ENCODE measurements around the gene NTN1. TPM values are rescaled to one million over a fixed set of nuclear protein-coding genes. Genes with fewer than 3 reads are reported as not detected.

Gene NTN1
- polyA plus RNA-seq, 1 experiment = 0.06 TPM

GRCh38 chr17:9142772-9143494, 121.6 kb downstream of the NTN1 start:
- H3K4me3 ChIP-seq (ENCODE audit: low read depth, low read length) = no peak overlapping the region
- DNase-seq (ENCODE audit: low read depth) = no peak
- CTCF ChIA-PET = no interaction called here
- no peaks in the 10 kb centered on the region for H3K36me3 ChIP-seq (ENCODE audit: control insufficient read depth, insufficient read depth, low read length)
- TF ChIP-seq, protein P1, sequence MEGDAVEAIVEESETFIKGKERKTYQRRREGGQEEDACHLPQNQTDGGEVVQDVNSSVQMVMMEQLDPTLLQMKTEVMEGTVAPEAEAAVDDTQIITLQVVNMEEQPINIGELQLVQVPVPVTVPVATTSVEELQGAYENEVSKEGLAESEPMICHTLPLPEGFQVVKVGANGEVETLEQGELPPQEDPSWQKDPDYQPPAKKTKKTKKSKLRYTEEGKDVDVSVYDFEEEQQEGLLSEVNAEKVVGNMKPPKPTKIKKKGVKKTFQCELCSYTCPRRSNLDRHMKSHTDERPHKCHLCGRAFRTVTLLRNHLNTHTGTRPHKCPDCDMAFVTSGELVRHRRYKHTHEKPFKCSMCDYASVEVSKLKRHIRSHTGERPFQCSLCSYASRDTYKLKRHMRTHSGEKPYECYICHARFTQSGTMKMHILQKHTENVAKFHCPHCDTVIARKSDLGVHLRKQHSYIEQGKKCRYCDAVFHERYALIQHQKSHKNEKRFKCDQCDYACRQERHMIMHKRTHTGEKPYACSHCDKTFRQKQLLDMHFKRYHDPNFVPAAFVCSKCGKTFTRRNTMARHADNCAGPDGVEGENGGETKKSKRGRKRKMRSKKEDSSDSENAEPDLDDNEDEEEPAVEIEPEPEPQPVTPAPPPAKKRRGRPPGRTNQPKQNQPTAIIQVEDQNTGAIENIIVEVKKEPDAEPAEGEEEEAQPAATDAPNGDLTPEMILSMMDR (IDR thresholded peaks at IDR 0.05; ENCODE audit: insufficient read depth, low read depth, low read length) = no peak
- H3K27me3 ChIP-seq (ENCODE audit: control insufficient read depth, insufficient read depth, low read length) = no peaks in the 10 kb centered on the region
- POLR2A ChIA-PET = no interaction called here

DNA sequence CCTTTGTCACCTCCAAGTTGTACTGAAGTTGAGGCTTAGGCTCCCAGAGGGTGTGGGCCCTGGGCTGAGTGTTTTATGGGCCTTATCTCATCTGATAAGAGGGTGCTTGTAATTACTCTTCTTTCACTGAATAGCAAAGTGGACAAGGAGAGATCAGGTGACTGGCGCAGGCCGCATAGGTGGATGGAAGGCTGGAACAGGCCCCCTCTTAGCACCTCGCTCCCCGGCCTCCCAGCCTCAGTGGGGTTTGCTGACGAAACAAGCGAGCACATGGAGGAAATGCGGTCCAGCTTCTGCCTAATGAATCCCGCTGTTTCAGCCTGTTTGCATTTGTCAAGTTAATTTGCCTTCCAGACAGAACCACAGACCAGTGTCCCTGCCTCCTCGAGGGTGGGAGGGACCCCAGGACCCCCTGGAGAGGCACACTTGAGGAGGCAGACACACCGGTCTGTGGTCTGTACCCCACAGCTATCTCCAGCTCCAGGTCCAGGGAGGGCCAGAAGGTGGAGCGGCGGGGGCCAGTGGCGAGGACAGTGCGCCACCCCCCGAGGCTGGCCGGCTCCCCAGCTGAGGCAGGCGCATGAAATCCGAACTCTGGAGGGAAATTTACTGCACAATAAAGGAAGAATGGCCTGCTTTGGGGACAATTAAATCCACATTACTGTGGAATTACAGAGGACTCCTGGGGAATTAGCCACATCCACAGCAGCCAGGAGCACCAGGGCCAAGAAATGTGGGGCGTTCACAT, 123.4 kb downstream of the NTN1 start:
- POLR2A ChIA-PET = no interaction called here
- CTCF ChIA-PET = interaction anchor here (0.6 kb wide), 1 partner anchor 16 kb away, joined by 3 read pairs; no protein-coding TSS in a partner anchor
- no peaks in the 10 kb centered on the region for H3K36me3 ChIP-seq (ENCODE audit: control insufficient read depth, insufficient read depth, low read length)
- TF ChIP-seq, protein P1 (IDR thresholded peaks at IDR 0.05; ENCODE audit: insufficient read depth, low read depth, low read length) = no peak
- no peak for DNase-seq (ENCODE audit: low read depth)
- H3K27me3 ChIP-seq (ENCODE audit: control insufficient read depth, insufficient read depth, low read length) = no peaks in the 10 kb centered on the region
- H3K4me3 ChIP-seq (ENCODE audit: low read depth, low read length) = no peak overlapping the region

DNA sequence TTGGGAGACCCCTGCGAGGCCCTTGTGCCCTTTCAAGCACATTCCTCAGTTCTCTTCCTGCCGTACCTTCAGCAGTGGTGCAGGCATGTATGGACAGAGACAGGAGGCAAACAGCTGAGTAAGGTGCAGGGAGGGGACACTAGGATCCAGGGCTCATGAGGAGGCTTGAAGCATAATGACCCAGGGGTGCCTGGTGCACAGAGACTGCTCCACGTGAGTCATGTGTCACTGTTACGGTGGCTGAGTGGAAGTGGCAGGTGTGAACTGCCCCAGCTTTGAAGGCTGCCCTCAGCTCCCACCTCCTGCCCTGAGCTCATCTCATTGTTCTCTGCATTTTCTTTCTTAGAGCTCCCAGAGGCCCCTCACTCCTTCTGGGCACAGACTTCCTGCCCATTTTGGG, 124.8 kb downstream of the NTN1 start:
- POLR2A ChIA-PET = no interaction called here
- CTCF ChIA-PET = interaction anchor here (0.6 to 0.7 kb wide), 2 partner anchors 12 to 90 kb away, joined by 3 read pairs; no protein-coding TSS in a partner anchor
- H3K27me3 ChIP-seq (ENCODE audit: control insufficient read depth, insufficient read depth, low read length) = no peaks in the 10 kb centered on the region
- TF ChIP-seq, protein P1 (IDR thresholded peaks at IDR 0.05; ENCODE audit: insufficient read depth, low read depth, low read length) = no peak
- no peak for DNase-seq (ENCODE audit: low read depth)
- H3K36me3 ChIP-seq (ENCODE audit: control insufficient read depth, insufficient read depth, low read length) = no peaks in the 10 kb centered on the region
- H3K4me3 ChIP-seq (ENCODE audit: low read depth, low read length) = no peak overlapping the region

DNA sequence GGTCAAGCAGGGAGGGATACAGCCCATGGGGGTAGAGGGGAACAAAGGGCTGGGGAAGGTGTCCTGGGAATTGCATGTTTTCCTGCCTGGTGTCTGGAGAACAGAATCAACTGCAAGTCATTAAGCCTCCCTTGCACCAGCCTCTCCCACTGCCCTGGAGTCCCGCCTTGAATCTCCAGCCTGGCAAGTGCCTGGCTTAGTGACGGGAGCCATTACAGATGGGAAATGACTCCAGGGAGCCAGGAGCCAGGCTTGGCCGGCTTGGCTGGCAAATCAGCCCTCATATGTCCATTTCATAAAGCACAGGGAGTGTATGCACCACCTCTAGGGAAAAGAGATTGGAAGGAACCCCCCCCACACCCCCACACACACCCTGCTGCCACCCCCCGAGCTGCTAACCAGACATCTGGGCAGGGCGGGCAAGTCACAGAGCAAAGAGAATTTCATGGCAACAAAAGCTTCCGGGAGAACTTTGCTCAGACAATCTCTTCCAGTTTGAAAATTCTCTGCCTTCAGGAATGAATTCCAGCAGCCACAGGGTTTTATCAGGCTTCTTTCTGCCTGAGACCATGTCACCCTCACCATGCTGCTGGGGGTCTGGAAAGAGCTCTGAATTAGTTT, 127.7 kb downstream of the NTN1 start:
- ChIA-PET CTCF (no interaction called here), POLR2A (no interaction called here)
- Histone ChIP-seq H3K27me3 (ENCODE audit: control insufficient read depth, insufficient read depth, low read length) (no peaks in the 10 kb centered on the region), H3K4me3 (ENCODE audit: low read depth, low read length) (no peak overlapping the region), H3K36me3 (ENCODE audit: control insufficient read depth, insufficient read depth, low read length) (no peaks in the 10 kb centered on the region)
- TF ChIP-seq, protein P1 (IDR thresholded peaks at IDR 0.05; ENCODE audit: insufficient read depth, low read depth, low read length) = no peak
- no peak for DNase-seq (ENCODE audit: low read depth)

GRCh38 chr17:9150446-9151090, 129.3 kb downstream of the NTN1 start:
- no peak for DNase-seq (ENCODE audit: low read depth)
- ChIA-PET POLR2A (no interaction called here), CTCF (no interaction called here)
- Histone ChIP-seq H3K27me3 (ENCODE audit: control insufficient read depth, insufficient read depth, low read length) (no peaks in the 10 kb centered on the region), H3K4me3 (ENCODE audit: low read depth, low read length) (no peak overlapping the region), H3K36me3 (ENCODE audit: control insufficient read depth, insufficient read depth, low read length) (no peaks in the 10 kb centered on the region)
- TF ChIP-seq, protein P1 (IDR thresholded peaks at IDR 0.05; ENCODE audit: insufficient read depth, low read depth, low read length) = no peak

Data from BJ (cell line).